Measurements from ENCODE around the gene SMLR1. TPM values are rescaled to one million over a fixed set of nuclear protein-coding genes. Genes with fewer than 3 reads are reported as not detected.

Gene SMLR1
- total and polyA plus RNA-seq, 7 donors: not detected

DNA sequence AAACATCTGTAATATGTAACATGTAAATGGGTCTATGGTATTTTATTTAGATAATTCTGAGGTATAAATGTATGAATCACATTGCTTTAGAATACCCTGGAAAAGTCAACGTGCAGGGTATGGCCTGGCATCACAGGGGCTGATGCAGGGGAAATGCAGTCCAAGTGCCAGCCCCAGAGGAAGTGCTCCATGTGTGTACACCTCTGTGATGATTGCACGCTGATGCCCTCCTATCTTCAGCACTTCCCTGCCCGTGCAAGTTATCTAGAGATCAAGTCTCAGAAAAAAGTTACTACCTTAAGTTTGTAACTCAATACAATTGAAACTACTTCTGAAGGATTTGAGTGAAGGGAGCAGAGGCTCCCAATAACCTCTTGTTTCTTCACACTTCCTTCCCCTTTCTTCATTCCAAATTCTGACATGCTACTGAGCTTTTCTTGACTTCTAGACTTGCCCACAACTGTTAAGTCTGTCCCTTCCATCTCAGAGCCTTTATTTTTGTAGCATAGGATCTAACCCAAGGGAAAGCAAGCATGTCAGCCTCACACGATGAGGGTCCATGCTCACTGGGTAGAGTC is 2.2 kb downstream of the SMLR1 start:
- Histone ChIP-seq H3K36me3 (ENCODE audit: insufficient read depth in 1 of 2, low read depth in 1 of 2) (no peaks in the 10 kb centered on the region), H3K27me3 (ENCODE audit: insufficient read depth in 3 of 3, low read length in 2 of 3) (no peaks in the 10 kb centered on the region), H3K4me1 (no peaks in the 10 kb centered on the region), H3K4me3 (no peak overlapping the region), H3K9me3 (no peaks in the 10 kb centered on the region), H3K27ac (no peak overlapping the region)
- intact Hi-C loops (cut with DNase I): no loop called here
- 72 to 79% (median 76%) methylated on average over 4 of the region's 4 CpGs for WGBS, 3 donors
- no peak for DNase-seq
- TF ChIP-seq, protein P1, sequence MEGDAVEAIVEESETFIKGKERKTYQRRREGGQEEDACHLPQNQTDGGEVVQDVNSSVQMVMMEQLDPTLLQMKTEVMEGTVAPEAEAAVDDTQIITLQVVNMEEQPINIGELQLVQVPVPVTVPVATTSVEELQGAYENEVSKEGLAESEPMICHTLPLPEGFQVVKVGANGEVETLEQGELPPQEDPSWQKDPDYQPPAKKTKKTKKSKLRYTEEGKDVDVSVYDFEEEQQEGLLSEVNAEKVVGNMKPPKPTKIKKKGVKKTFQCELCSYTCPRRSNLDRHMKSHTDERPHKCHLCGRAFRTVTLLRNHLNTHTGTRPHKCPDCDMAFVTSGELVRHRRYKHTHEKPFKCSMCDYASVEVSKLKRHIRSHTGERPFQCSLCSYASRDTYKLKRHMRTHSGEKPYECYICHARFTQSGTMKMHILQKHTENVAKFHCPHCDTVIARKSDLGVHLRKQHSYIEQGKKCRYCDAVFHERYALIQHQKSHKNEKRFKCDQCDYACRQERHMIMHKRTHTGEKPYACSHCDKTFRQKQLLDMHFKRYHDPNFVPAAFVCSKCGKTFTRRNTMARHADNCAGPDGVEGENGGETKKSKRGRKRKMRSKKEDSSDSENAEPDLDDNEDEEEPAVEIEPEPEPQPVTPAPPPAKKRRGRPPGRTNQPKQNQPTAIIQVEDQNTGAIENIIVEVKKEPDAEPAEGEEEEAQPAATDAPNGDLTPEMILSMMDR (IDR thresholded peaks at IDR 0.05): no peak
- no peak for ATAC-seq

DNA sequence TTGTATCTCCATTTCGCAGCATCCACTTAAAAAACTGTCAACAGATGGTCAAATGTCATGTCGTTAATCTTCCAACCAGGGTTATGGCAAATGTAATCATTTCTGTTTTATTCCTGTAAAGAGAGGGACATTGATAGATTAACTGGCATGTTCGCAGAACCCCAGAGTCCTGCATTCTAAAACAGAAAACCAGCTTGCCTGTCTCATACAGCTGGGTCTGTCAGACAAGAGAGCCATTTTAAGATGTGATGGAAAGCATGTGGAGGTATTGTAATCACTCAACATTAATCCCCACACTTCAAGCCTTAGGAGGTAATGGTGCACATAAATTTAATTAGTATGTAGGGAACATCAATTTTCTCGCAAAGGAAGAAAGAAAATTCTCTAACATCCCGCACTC is 4.4 kb downstream of the SMLR1 start:
- ATAC-seq (no peak), DNase-seq (no peak)
- no peaks in the 10 kb centered on the region for H3K4me1 ChIP-seq
- TF ChIP-seq, protein P1 (IDR thresholded peaks at IDR 0.05): no peak
- H3K9me3 ChIP-seq: no peaks in the 10 kb centered on the region
- H3K4me3 ChIP-seq: no peak overlapping the region
- no peaks in the 10 kb centered on the region for H3K36me3 ChIP-seq (ENCODE audit: insufficient read depth in 1 of 2, low read depth in 1 of 2)
- WGBS, 3 donors: 92 to 95% (median 94%) methylated on average over 5 of the region's 5 CpGs
- peaks cover 0 to 2% (median 0%) of the 10 kb centered on the region in 3 donors for H3K27me3 ChIP-seq (ENCODE audit: insufficient read depth in 3 of 3, low read length in 2 of 3)
- intact Hi-C loops (cut with DNase I): no loop called here
- H3K27ac ChIP-seq: no peak overlapping the region

GRCh38 chr6:130833569-130833968 is 6.4 kb downstream of the SMLR1 start:
- WGBS, 3 donors: 38 to 80% (median 47%) methylated on average over 1 of the region's 1 CpG
- H3K4me3 ChIP-seq: no peak overlapping the region
- H3K36me3 ChIP-seq (ENCODE audit: insufficient read depth in 1 of 2, low read depth in 1 of 2): no peaks in the 10 kb centered on the region
- intact Hi-C loops (cut with DNase I): no loop called here
- ATAC-seq (no peak), DNase-seq (no peak)
- TF ChIP-seq, protein P1 (IDR thresholded peaks at IDR 0.05): no peak
- peaks cover 0 to 2% (median 0%) of the 10 kb centered on the region in 3 donors for H3K27me3 ChIP-seq (ENCODE audit: insufficient read depth in 3 of 3, low read length in 2 of 3)
- no peaks in the 10 kb centered on the region for H3K4me1 ChIP-seq
- H3K9me3 ChIP-seq: no peaks in the 10 kb centered on the region
- no peak overlapping the region for H3K27ac ChIP-seq

DNA sequence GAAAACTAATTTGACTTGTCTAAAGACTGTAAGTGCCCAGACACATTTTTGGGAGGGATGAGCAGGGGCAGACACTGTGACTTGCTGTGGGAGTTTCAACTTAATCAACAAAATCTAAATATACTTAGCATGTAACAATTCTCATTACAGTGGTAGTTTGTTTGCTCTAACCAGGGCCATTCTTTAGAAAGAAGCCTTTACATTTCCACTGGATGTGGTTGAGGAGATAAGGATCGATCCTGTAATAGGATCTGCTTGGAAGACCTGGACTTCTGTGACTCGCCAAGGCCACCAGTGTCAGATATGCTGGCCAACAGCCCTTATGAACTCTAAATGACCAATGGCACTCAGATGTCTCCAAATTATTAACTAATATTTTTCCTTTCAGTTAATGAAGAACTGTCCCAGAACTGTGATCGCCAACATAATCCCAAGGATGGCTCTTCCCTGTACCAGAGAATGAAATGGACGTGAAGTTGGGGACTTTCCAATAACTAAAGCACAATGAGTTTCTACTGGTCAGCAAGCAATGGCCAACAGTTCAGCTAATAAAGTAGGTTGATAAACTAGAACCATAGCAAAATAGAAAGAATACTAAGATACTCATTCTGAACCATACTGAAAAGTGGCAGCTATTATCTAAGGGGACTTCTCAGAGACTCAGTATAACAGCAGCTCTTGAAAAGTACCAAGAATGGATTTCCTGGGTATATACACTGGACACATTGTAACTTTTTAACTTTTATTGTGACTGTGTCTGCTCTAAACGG is 7.5 kb downstream of the SMLR1 start:
- Histone ChIP-seq H3K27me3 (ENCODE audit: insufficient read depth in 3 of 3, low read length in 2 of 3) (peaks cover 0 to 2% (median 0%) of the 10 kb centered on the region in 3 donors), H3K27ac (no peak overlapping the region), H3K36me3 (ENCODE audit: insufficient read depth in 1 of 2, low read depth in 1 of 2) (no peaks in the 10 kb centered on the region), H3K4me1 (no peaks in the 10 kb centered on the region), H3K9me3 (no peaks in the 10 kb centered on the region), H3K4me3 (no peak overlapping the region)
- intact Hi-C loops (cut with DNase I): no loop called here
- WGBS, 3 donors: 88 to 90% (median 89%) methylated on average over 5 of the region's 5 CpGs
- TF ChIP-seq, protein P1 (IDR thresholded peaks at IDR 0.05): no peak
- DNase-seq (no peak), ATAC-seq (no peak)

Data from psoas muscle (tissue), 8 donors.